K562 (cell line): ENCODE results near the gene CSNK1G3. TPM values are rescaled to one million over a fixed set of nuclear protein-coding genes. Genes with fewer than 3 reads are reported as not detected.

Source experiments
- ADNP ChIP-seq: fragments of 200-800 bp; sonication (Bioruptor generic); IDR thresholded peaks from 2 replicates; pipeline ENCODE4 v1.6.1; 2016; ENCODE audit warnings: missing genetic modification characterization, missing compliant biosample characterization
- ATF1 ChIP-seq, 2 experiments: fragments of 450-650 bp in 1 of 2; IDR thresholded peaks; 2 replicates each; pipeline ENCODE4 v1.6.1; 2016; ENCODE audit warnings: missing compliant biosample characterization in 1 of 2, missing genetic modification characterization in 1 of 2
- BRCA1 ChIP-seq, 2 experiments: fragments of 450-650 bp in 1 of 2; sonication (generic) in 1 of 2; formaldehyde crosslinking in 1 of 2; IDR thresholded peaks; 2 replicates each; pipeline versions ENCODE4 v1.5.0 to v1.6.1; 2017 to 2020; ENCODE audit warnings: mild to moderate bottlenecking in 1 of 2, missing genetic modification reagents in 1 of 2
- CCNT2 ChIP-seq: IDR thresholded peaks from 2 replicates; pipeline ENCODE4 v1.6.1; 2011; ENCODE audit warnings: borderline replicate concordance, low read depth, mild to moderate bottlenecking, moderate library complexity, mixed read lengths, low read length; ENCODE audit not compliant: insufficient read length; ENCODE audit errors: extremely low read depth
- CSDE1 ChIP-seq, 2 experiments: fragments of 450-650 bp; IDR thresholded peaks; 2 replicates each; pipeline ENCODE4 v1.6.1; 2016; ENCODE audit warnings: mild to moderate bottlenecking in 1 of 2
- FOXM1 ChIP-seq, 2 experiments: fragments of 450-650 bp in 1 of 2; sonication (generic) in 1 of 2; formaldehyde crosslinking in 1 of 2; IDR thresholded peaks; 2 replicates each; pipeline versions ENCODE4 v1.6.1 to v1.9.0; 2017 to 2022; ENCODE audit warnings: low read depth in 2 of 2, mild to moderate bottlenecking in 2 of 2, missing genetic modification reagents in 1 of 2, moderate library complexity in 1 of 2
- GABPB2 ChIP-seq: fragments of 250-450 bp; sonication (Bioruptor Pico); conservative IDR thresholded peaks from 2 replicates; pipeline ENCODE4 v1.5.1; 2021; ENCODE audit warnings: mild to moderate bottlenecking
- HCFC1 ChIP-seq: IDR thresholded peaks from 2 replicates; pipeline ENCODE4 v1.6.1; 2012; ENCODE audit warnings: low read depth, low read length, improper control_type of control experiment
- HMG20B ChIP-seq: fragments of 250-450 bp; sonication (Bioruptor Pico); IDR thresholded peaks from 2 replicates; pipeline ENCODE4 v1.5.0; 2021; ENCODE audit warnings: mild to moderate bottlenecking
- KLF16 ChIP-seq: IDR thresholded peaks from 2 replicates; pipeline ENCODE4 v1.6.1; 2016; ENCODE audit warnings: antibody characterized with exemption
- PCBP1 ChIP-seq: fragments of 200-400 bp; formaldehyde crosslinking; IDR thresholded peaks from 2 replicates; pipeline ENCODE4 v1.6.1; 2018; ENCODE audit warnings: mild to moderate bottlenecking, low read depth, low read length; ENCODE audit not compliant: poor library complexity, severe bottlenecking
- POLR3G ChIP-seq: IDR thresholded peaks from 2 replicates; pipeline ENCODE4 v1.6.1; 2011; ENCODE audit not compliant: insufficient read length, insufficient replicate concordance; ENCODE audit errors: extremely low read depth
- RBFOX2 ChIP-seq: fragments of 200-400 bp; formaldehyde crosslinking; IDR thresholded peaks from 2 replicates; pipeline ENCODE4 v1.6.1; 2017; ENCODE audit warnings: low read depth, mild to moderate bottlenecking, low read length, moderate library complexity
- SRSF7 ChIP-seq: fragments of 200-400 bp; formaldehyde crosslinking; optimal IDR thresholded peaks from 2 replicates; pipeline ENCODE3; 2017; ENCODE audit warnings: mild to moderate bottlenecking, low read depth, low read length
- TAF1 ChIP-seq: IDR thresholded peaks from 2 replicates; pipeline ENCODE4 v1.6.1; 2011; ENCODE audit warnings: mild to moderate bottlenecking, low read length, moderate library complexity; ENCODE audit not compliant: insufficient read depth, control insufficient read depth, severe bottlenecking; ENCODE audit errors: extremely low read depth
- ZNF24 ChIP-seq: fragments of 450-650 bp; IDR thresholded peaks from 2 replicates; pipeline ENCODE4 v1.6.1; 2016
- ZNF311 ChIP-seq: fragments of 250-450 bp; sonication (Bioruptor Pico); IDR thresholded peaks from 2 replicates; pipeline ENCODE4 v1.4.0; 2020; ENCODE audit warnings: mild to moderate bottlenecking, moderate library complexity
- ZNF707 ChIP-seq: fragments of 250-450 bp; sonication (Bioruptor Pico); conservative IDR thresholded peaks from 2 replicates; pipeline ENCODE4 v1.8.0; 2022; ENCODE audit warnings: inconsistent platforms, mild to moderate bottlenecking, moderate library complexity
- polyA plus RNA-seq, 8 experiments: library from polyadenylated mRNA; depleted of rRNA in 4 of 8; stranded (reverse) in 5 of 8; unstranded in 3 of 8; fragments of >200 nt; fragmentation: Nextera tagmentation in 2 of 8; fragmentation: Illumina TruSeq in 1 of 8; extraction: Ambion mirVana in 2 of 8; extraction: Trizol in 1 of 8; gene quantifications; 2 replicates each; pipeline versions ENCODE4 v1.2.1 to v1.2.3, GENCODE V29; 2011 to 2014; ENCODE audit warnings: inconsistent platforms in 1 of 8, missing spikeins in 1 of 8
- total RNA-seq, 7 experiments: library from RNA; depleted of rRNA in 6 of 7; stranded (reverse); fragments of >200 nt in 6 of 7; fragmentation: Illumina TruSeq in 2 of 7; extraction: Trizol in 2 of 7; gene quantifications; 2 replicates each; pipeline versions ENCODE4 v1.2.1 to v1.2.3, GENCODE V29; 2011 to 2021; ENCODE audit warnings: low replicate concordance in 1 of 7
- TF ChIP-seq, protein P1 (sequence below): fragments of 450-650 bp; formaldehyde crosslinking; IDR thresholded peaks from 2 replicates; pipeline ENCODE4 v1.4.0; 2020; ENCODE audit warnings: mild to moderate bottlenecking, moderate library complexity
- TF ChIP-seq, protein P2 (sequence below): fragments of 250-450 bp; sonication (Bioruptor Pico); IDR thresholded peaks from 2 replicates; pipeline ENCODE4 v1.5.0; 2020; ENCODE audit warnings: mild to moderate bottlenecking
- TF ChIP-seq, protein P3 (sequence below): fragments of 250-450 bp; sonication (Bioruptor Pico); IDR thresholded peaks from 2 replicates; pipeline ENCODE4 v1.4.0; 2020; ENCODE audit warnings: borderline replicate concordance

The CSNK1G3 gene
- total and polyA plus RNA-seq, 9 of the 15 experiments (the other 6 are each of a cell fraction or from before 2014, with no cell fraction given) = 8.3 to 27.6 (median 16.5) TPM

DNA sequence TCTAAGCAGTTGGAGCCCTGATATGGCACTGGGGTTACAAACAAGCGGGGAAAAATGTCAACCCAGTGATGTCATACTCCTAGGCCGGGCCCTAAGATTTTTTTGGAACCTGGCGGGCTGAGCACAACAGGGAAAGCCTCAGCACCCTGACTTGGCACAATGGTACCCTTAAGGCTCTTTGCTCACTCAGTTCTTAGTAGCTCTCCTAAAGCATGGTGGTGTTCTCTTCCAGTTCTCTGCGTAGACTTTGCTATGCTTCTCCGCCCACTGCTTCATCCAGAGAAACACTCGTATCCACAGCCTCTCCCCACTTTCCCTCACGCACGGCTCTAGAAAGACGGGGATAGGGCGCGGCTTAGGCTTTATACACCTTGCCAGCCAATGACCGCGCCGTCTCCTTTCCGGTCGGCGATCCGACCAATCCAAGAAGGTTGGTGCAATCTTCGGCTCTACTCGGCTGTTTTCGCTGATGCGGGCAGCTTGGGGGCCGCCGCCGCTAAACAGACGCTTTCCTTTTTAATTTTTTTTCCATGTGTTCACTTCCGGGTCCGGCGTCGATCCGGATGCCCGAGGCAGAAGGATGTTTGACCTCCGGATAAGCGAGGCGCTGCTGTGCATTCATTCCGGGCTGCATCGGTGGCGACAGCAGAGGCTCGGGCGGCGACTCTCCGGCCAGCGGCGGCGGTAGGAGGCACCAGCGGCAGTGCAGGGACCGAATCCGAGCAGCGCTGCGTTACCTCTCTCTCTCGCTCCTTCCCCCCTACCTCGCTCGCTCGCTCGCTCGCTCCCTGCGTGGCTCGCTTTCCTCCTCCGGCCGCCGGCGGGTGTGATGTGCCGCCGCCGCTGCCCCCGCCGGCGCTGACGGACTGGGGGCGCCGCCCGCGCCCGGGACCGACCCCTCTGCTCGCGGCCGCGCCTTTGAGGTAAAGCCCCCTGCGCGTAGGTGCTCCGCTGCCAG lies at the start of gene CSNK1G3 (continued):
- TF ChIP-seq SRSF7 = no peak
- no peak for TF ChIP-seq KLF16
- TF ChIP-seq BRCA1 (IDR thresholded peaks at IDR 0.05) = no peak
- TF ChIP-seq BRCA1 (CRISPR knock-in tag; IDR thresholded peaks at IDR 0.05) = no peak
- TF ChIP-seq ATF1 (CRISPR knock-in tag; IDR thresholded peaks at IDR 0.05) = no peak
- TF ChIP-seq ATF1 (tag; IDR thresholded peaks at IDR 0.05) = peak; percentile 79
- no peak for TF ChIP-seq ZNF707
- TF ChIP-seq POLR3G = no peak
- TF ChIP-seq GABPB2 (CRISPR knock-in tag) = no peak
- TF ChIP-seq HCFC1 = no peak; the same call in 1 of the 2 replicates
- TF ChIP-seq HMG20B (CRISPR knock-in tag) = no peak
- TF ChIP-seq ADNP (tag) = no peak
- TF ChIP-seq, protein P1, sequence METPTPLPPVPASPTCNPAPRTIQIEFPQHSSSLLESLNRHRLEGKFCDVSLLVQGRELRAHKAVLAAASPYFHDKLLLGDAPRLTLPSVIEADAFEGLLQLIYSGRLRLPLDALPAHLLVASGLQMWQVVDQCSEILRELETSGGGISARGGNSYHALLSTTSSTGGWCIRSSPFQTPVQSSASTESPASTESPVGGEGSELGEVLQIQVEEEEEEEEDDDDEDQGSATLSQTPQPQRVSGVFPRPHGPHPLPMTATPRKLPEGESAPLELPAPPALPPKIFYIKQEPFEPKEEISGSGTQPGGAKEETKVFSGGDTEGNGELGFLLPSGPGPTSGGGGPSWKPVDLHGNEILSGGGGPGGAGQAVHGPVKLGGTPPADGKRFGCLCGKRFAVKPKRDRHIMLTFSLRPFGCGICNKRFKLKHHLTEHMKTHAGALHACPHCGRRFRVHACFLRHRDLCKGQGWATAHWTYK (CRISPR knock-in tag) = no peak
- TF ChIP-seq FOXM1 (IDR thresholded peaks at IDR 0.05; ENCODE audit: low read depth) = peak; percentile 43; the same call in 1 of the 2 replicates
- no peak for TF ChIP-seq FOXM1 (CRISPR knock-in tag; IDR thresholded peaks at IDR 0.05; ENCODE audit: low read depth)
- no peak for TF ChIP-seq ZNF311 (CRISPR knock-in tag)
- TF ChIP-seq, protein P2, sequence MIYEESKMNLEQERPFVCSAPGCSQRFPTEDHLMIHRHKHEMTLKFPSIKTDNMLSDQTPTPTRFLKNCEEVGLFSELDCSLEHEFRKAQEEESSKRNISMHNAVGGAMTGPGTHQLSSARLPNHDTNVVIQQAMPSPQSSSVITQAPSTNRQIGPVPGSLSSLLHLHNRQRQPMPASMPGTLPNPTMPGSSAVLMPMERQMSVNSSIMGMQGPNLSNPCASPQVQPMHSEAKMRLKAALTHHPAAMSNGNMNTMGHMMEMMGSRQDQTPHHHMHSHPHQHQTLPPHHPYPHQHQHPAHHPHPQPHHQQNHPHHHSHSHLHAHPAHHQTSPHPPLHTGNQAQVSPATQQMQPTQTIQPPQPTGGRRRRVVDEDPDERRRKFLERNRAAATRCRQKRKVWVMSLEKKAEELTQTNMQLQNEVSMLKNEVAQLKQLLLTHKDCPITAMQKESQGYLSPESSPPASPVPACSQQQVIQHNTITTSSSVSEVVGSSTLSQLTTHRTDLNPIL (CRISPR knock-in tag) = no peak
- peak; percentile 94 for TF ChIP-seq ZNF24
- no peak for TF ChIP-seq PCBP1
- peak; percentile 46 for TF ChIP-seq CCNT2
- TF ChIP-seq TAF1 = peak; percentile 99
- no peak; a peak in 1 of 4 replicates for TF ChIP-seq CSDE1 (IDR thresholded peaks at IDR 0.05)
- peak; percentile 88 for TF ChIP-seq RBFOX2
- TF ChIP-seq, protein P3, sequence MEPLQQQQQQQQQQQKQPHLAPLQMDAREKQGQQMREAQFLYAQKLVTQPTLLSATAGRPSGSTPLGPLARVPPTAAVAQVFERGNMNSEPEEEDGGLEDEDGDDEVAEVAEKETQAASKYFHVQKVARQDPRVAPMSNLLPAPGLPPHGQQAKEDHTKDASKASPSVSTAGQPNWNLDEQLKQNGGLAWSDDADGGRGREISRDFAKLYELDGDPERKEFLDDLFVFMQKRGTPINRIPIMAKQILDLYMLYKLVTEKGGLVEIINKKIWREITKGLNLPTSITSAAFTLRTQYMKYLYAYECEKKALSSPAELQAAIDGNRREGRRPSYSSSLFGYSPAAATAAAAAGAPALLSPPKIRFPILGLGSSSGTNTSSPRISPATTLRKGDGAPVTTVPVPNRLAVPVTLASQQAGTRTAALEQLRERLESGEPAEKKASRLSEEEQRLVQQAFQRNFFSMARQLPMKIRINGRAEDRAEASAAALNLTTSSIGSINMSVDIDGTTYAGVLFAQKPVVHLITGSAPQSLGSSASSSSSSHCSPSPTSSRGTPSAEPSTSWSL (CRISPR knock-in tag) = no peak
